ENCODE data around the gene CIZ1.

Gene CIZ1

GRCh38 chr9:128124873-128125579 is 66.3 kb downstream of the CIZ1 start:
- DNase-seq (ENCODE audit: low read depth in 2 of 2), result peak in 1 of 2 donors; percentile 11

DNA sequence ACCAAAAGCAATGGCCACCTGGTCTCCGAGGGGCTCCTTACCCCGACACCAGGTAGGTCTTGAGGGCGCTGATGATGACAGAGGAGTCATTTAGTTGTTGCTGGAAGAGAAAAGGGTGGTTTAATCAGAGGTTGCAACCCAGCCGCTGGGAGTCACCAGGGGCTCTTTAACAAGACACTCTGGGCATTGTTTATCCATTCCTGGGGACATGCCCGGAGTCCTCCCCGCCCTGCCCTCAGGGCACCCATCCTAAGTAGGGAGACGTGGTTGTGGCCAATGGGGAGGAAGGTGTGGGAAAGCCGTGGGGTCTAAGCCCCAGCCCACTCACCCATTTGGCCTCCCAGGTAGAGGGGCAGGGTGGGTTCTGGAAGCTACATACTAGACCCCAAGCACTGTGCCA is 66.9 kb downstream of the CIZ1 start:
- DNase-seq (ENCODE audit: low read depth in 2 of 2), result no peak

GRCh38 chr9:128123451-128124080 is 67.8 kb downstream of the CIZ1 start:
- no peak for DNase-seq (ENCODE audit: low read depth in 2 of 2)

DNA sequence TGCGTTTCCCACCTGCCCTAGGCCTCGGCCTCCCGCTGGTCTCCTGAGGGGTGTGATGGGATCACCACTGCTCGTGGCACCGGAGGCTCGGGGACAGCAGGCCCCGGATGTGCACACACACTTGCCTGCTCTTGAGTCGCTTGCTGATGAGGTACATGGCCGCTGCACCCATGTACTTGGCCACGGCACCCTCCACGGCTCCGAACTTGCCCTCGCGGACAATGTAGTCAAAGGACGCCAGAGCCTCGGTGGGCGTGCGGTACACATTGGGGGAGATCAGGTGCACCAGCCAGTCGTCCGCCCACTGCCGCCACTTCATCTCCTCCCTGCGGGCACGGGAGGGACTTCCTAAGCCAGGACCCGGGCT is 68.6 kb downstream of the CIZ1 start:
- no peak for DNase-seq (ENCODE audit: low read depth in 2 of 2)

DNA sequence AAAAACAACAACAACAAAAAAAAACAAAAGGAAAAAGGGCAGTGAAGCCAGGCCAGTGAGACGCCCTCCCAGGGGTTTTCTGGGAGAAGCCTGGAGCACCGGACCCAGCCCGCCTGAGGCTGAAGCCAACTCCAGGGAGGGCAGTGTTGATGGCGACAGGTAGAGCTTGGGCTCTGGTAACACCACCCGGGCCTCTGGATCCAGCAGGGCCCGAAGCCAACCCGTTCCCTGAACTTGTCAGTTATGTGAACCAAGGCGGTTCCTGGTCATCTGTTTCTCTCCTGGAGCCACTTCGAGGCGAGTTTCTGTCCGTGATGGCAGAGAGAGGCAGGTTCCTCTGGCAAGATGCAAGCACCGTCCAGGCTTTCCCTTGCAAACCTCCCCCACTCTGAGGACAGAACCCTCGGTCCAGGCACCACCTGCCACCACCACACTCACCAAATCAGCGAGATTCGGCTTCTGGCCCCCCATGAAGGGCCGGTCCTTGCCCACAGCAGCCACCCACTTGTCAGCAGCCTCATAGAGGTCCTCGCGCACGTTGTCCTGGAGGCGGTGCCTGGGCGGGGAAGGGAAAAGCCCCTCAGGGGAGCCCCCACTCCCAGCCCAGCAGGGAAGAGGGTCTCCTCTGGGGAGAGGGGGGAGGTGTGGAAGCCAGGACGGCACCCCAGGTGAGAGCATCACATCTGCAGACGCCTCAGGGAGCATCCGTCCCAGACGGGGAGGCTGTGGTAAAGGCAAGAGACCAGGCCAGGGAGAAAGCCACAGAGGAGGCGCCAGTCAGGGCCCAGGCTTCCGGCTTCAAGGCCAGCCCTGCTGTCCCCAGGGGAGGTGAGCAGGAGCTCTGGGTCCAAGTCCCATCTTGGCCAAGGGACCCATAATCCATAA is 69.2 kb downstream of the CIZ1 start:
- no peak for DNase-seq (ENCODE audit: low read depth in 2 of 2)

DNA sequence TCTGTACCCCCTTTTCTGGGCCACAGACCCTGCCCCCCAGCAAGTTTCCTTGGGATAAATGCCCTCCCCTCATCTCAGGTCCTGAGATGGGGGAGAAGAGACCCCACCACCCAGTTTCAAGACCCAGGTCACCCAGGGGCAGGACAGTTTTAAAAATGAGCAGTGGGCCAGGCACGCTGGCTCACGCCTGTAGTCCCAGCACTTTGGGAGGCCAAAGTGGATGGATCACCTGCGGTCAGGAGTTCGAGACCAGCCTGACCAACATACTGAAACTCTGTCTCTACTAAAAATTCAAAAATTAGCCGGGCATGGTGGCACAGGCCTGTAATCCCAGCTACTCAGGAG is 69.9 kb downstream of the CIZ1 start:
- DNase-seq (ENCODE audit: low read depth in 2 of 2), result no peak

GRCh38 chr9:128120741-128121465 is 70.5 kb downstream of the CIZ1 start:
- no peak for DNase-seq (ENCODE audit: low read depth in 2 of 2)

DNA sequence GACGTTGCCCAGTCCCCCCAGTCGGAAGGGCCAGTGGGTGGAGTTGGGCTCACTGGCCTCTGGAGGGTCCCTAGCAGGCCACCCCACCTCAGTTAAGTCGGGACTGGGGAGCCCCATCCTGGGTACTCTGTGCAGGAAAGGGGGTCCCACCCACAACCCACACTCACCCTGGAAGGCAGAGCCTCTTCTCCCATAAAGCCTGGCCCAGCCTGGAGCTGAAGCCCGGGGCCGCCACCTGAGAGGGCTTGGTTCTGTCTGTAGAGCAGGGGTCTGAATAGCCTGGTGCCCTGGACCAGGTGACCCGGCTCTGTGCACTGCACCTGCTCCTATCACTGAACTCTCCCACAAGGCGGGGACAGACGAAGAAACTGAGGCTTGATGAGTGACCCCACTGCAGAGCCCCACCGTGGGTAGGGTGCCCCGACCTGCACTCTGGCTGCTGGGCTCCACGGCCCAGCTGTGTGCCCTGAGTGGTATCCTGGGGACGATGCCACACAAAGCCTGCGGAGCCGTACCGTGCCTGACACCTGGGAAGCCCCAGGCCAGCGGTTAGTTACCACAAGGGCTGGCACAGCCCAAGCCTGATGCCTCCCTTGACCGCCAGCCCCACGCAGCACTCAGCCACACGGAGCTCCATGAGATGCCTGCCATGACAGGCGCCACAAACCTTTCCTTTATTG is 71.2 kb downstream of the CIZ1 start:
- DNase-seq (ENCODE audit: low read depth in 2 of 2), result no peak

DNA sequence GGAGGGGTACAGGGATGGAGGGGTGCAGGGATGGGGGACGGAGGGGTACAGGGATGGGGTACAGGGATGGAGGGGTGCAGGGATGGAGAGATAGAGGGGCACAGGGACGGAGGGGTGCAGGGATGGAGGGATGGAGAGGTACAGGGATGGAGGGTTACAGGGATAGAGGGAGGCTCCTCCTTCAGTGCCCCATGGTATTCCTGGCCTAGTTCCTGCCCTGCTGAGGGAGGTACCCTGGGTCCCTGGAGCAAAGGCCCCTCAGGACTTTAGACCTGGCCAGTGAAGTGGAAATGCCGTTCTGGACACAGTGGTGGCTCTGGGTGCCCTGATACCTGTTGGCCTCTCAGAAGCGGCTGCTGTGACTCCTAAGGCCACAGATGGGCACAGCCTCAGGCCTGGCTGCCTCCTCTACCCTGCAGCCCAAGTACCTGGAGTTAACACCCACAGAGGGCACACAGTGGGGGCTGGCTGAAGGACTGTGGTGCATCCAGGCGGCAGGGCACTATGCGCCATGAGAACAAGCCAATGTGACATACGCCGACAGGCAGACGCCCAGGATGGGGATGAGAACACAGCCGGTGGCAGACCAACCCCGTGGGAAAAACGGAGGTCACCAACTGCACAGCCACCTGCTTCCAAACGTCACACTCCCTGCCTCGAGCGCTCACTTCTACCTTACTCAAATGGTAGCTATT is 72.3 kb downstream of the CIZ1 start:
- no peak for DNase-seq (ENCODE audit: low read depth in 2 of 2)

DNA sequence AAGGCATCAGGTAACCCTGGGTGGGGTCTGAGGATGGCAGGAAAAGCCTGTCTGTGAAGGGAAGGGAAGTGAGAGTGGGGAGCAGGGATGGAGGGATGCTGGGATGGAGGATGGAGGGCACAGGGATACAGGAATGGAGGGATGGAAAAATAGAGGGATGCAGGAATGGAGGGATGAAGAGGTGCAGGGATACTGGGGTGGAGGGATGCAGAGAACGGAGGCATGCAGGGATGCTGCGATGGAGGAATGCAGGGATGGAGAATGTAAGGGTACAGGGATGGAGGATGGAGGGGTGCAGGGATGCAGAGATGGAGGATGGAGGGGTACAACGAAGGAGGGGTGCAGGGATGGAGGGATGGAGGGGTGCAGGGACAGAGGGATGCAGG is 72.9 kb downstream of the CIZ1 start:
- DNase-seq (ENCODE audit: low read depth in 2 of 2), result no peak

GRCh38 chr9:128117613-128118471 is 73.5 kb downstream of the CIZ1 start:
- peak; percentile 80 to 83 for DNase-seq (ENCODE audit: low read depth in 2 of 2)

- no peak for DNase-seq (ENCODE audit: low read depth in 2 of 2)
Observed at GRCh38 chr9:128116104-128117083, 75.0 kb downstream of the CIZ1 start.
